ENCODE results near the gene COL12A1. TPM values are rescaled to one million over a fixed set of nuclear protein-coding genes. Genes with fewer than 3 reads are reported as not detected.

COL12A1 gene
- total RNA-seq, 1 experiment from 2014 or later = 12.5 TPM

GRCh38 chr6:75201021-75201420 lies 4.8 kb downstream of the COL12A1 start:
- intact Hi-C loops (cut with micrococcal nuclease; ENCODE audit: unreplicated experiment) = loop anchor here (5.0 to 10.0 kb wide), 6 partner anchors 206 to 1526 kb away; no protein-coding TSS in a partner anchor

GRCh38 chr6:75199889-75200288 lies 6.0 kb downstream of the COL12A1 start:
- no peak for TF ChIP-seq EZH2 (IDR thresholded peaks at IDR 0.05; ENCODE audit: low read depth)
- no peak for TF ChIP-seq CTCF (conservative IDR thresholded peaks at IDR 0.05)
- no peaks in the 10 kb centered on the region for H3K36me3 ChIP-seq (ENCODE audit: low read depth)
- no TSS peak for BruUV-seq (replicated peaks)
- no peak overlapping the region for H3K27ac ChIP-seq
- ChIA-PET POLR2A (ENCODE audit: unreplicated experiment) (interaction anchor here (0.7 kb wide), 1 partner anchor 18 kb away, joined by 4 read pairs; no protein-coding TSS in a partner anchor), CTCF (no interaction called here)
- no peaks in the 10 kb centered on the region for H3K79me2 ChIP-seq (ENCODE audit: low read depth)
- H3K4me2 ChIP-seq = no peak overlapping the region
- H4K20me1 ChIP-seq (ENCODE audit: insufficient read depth) = no peaks in the 10 kb centered on the region
- no peak overlapping the region for H2AFZ ChIP-seq
- H3K9me2 ChIP-seq (ENCODE audit: insufficient read depth) = no peaks in the 10 kb centered on the region
- H3F3A ChIP-seq (ENCODE audit: insufficient read depth, low read depth) = peaks cover 11% of the 10 kb centered on the region; the same call in 1 of the 2 replicates
- intact Hi-C loops (cut with micrococcal nuclease; ENCODE audit: unreplicated experiment) = loop anchor here (5.0 to 10.0 kb wide), 6 partner anchors 205 to 1525 kb away; no protein-coding TSS in a partner anchor
- no peaks in the 10 kb centered on the region for H3K27me3 ChIP-seq (ENCODE audit: insufficient read depth, low read depth)
- no peak overlapping the region for H3K4me3 ChIP-seq
- H3K9me3 ChIP-seq (ENCODE audit: insufficient read depth, low read depth) = no peaks in the 10 kb centered on the region
- peaks cover 21% of the 10 kb centered on the region for H3K4me1 ChIP-seq (replicated peaks; ENCODE audit: insufficient read depth)
- DNase-seq = no peak

More at GRCh38 chr6:75201021-75201420, 4.8 kb downstream of the COL12A1 start:
- no peak for DNase-seq
- TF ChIP-seq CTCF (conservative IDR thresholded peaks at IDR 0.05) = no peak
- TF ChIP-seq EZH2 (IDR thresholded peaks at IDR 0.05; ENCODE audit: low read depth) = no peak
- Histone ChIP-seq H3K4me2 (no peak overlapping the region), H3K9me3 (ENCODE audit: insufficient read depth, low read depth) (no peaks in the 10 kb centered on the region), H3K79me2 (ENCODE audit: low read depth) (no peaks in the 10 kb centered on the region), H3K36me3 (ENCODE audit: low read depth) (no peaks in the 10 kb centered on the region), H3K4me3 (no peak overlapping the region), H3K4me1 (replicated peaks; ENCODE audit: insufficient read depth) (peaks cover 15% of the 10 kb centered on the region), H3F3A (ENCODE audit: insufficient read depth, low read depth) (peaks cover 13% of the 10 kb centered on the region; the same call in 1 of the 2 replicates), H4K20me1 (ENCODE audit: insufficient read depth) (no peaks in the 10 kb centered on the region), H2AFZ (no peak overlapping the region), H3K27me3 (ENCODE audit: insufficient read depth, low read depth) (no peaks in the 10 kb centered on the region), H3K27ac (no peak overlapping the region), H3K9me2 (ENCODE audit: insufficient read depth) (no peaks in the 10 kb centered on the region)
- ChIA-PET CTCF (interaction anchor here (0.6 kb wide), 1 partner anchor 819 kb away, joined by 4 read pairs; no protein-coding TSS in a partner anchor), POLR2A (ENCODE audit: unreplicated experiment) (interaction anchor here (0.7 kb wide), 1 partner anchor 212 kb away, joined by 3 read pairs; no protein-coding TSS in a partner anchor)
- BruUV-seq (replicated peaks) = no TSS peak

GRCh38 chr6:75196081-75196687 lies 9.7 kb downstream of the COL12A1 start:
- no peak for TF ChIP-seq CTCF (conservative IDR thresholded peaks at IDR 0.05)
- TF ChIP-seq EZH2 (IDR thresholded peaks at IDR 0.05; ENCODE audit: low read depth) = no peak
- DNase-seq = peak in 1 of 2 experiments; percentile 64
- Histone ChIP-seq H3K4me1 (replicated peaks; ENCODE audit: insufficient read depth) (peaks cover 15% of the 10 kb centered on the region), H3K4me3 (no peak overlapping the region), H3K79me2 (ENCODE audit: low read depth) (no peaks in the 10 kb centered on the region), H4K20me1 (ENCODE audit: insufficient read depth) (no peaks in the 10 kb centered on the region), H3K27ac (no peak overlapping the region), H3K9me2 (ENCODE audit: insufficient read depth) (no peaks in the 10 kb centered on the region), H3K9me3 (ENCODE audit: insufficient read depth, low read depth) (no peaks in the 10 kb centered on the region), H3F3A (ENCODE audit: insufficient read depth, low read depth) (peaks cover 10% of the 10 kb centered on the region; the same call in 1 of the 2 replicates), H3K27me3 (ENCODE audit: insufficient read depth, low read depth) (no peaks in the 10 kb centered on the region), H3K36me3 (ENCODE audit: low read depth) (no peaks in the 10 kb centered on the region), H3K4me2 (0 out of 2 replicates have a peak overlapping the region, but pooled peaks have one; percentile 25), H2AFZ (no peak overlapping the region)
- intact Hi-C loops (cut with micrococcal nuclease; ENCODE audit: unreplicated experiment) = no loop called here
- ChIA-PET CTCF (no interaction called here), POLR2A (ENCODE audit: unreplicated experiment) (no interaction called here)
- BruUV-seq (replicated peaks) = no TSS peak
